Right renal pelvis (tissue), 4 donors: ENCODE results near the gene MYH9. TPM values are rescaled to one million over a fixed set of nuclear protein-coding genes. Genes with fewer than 3 reads are reported as not detected.
A peak's percentile ranks its signal among the peaks of the same experiment; 100 is the strongest.
"Not testable (repeated sequence)": the region's sequence is repeated elsewhere in the genome, so short reads cannot be mapped to it uniquely, and the experiment has no call there.

Experiments used
- DNase-seq, 4 donors: peaks; one replicate each; pipeline ENCODE4 v3.0.0-alpha.2; 2013; ENCODE audit warnings: low read depth in 4 of 4, low spot score in 3 of 4, missing footprints in 1 of 4
- polyA plus RNA-seq, 4 donors: library from polyadenylated mRNA; unstranded; fragments of 120-200 nt; gene quantifications; one replicate each; pipeline ENCODE4 v1.2.1, GENCODE V29; 2013; ENCODE audit not compliant: insufficient read length in 4 of 4

The MYH9 gene
- polyA plus RNA-seq, 4 donors, result 269 to 312 (median 292) TPM

DNA sequence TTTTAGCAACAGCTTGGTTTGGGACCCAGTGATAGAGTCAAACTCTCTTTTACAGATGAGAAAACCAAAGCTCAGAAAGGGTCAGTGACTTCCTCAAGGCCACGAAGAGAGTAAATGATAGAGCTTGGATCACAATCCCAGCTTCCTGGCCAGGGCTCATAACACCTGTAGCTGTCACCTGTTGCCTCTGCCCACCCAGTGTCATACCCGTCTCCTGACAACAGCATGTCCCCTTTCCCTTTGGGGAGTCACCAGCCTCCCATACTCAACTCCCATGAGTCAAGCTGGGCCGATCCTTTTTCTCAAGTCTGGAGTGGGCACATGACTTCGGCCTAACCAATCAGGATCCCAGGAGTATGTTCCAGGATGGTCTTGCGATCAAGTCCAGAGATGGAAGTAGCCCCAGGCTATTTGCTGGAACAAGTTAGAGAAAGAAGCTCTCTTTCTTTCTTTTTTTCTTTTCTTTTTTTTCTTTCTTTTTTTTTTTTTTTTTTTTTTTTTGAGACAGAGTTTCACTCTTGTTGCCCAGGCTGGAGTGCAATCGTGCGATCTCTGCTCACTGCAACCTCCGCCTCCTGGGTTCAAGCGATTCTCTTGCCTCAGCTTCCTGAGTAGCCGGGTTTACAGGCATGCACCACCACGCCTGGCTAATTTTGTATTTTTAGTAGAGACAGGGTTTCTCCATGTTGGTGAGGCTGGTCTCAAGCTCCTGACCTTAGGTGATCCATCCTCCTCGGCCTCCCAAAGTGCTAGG lies 27.8 kb upstream of the MYH9 start:
- DNase-seq, result no peak

DNA sequence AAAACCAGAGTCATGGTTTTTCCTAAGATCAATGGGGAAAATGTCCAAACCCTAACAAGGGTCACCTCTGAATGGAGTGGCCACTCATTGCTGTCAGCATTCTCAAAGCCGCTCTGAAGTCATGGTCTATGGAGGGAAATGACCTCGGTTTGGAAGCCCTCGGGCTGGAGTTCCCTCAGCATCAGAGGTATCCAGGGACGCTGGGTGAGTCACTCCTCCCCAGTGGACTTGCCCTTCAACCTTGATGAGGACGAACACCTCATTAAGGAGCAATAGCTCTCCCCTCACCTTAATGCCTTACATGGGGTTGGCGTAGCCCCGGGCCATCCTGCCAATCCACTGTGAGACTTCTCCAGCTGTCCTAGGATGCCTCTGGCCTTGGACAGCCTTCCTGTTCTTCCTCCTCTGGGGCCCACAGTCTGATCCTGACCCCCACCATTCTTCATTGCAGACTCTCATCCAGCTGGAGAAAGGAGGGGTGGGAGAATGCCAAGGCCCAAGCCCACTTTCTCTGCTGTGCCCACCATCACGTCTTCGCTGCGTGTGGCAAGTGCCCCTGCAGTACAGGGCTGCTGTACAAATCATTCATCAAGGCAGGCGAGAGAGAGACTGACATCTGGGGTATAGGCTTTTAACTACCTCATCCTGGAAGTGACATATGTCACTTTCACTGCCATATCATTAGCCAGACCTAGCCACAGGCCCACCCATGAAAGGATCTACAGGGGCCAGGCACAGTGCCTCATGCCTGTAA lies 25.4 kb upstream of the MYH9 start:
- DNase-seq, result no peak

DNA sequence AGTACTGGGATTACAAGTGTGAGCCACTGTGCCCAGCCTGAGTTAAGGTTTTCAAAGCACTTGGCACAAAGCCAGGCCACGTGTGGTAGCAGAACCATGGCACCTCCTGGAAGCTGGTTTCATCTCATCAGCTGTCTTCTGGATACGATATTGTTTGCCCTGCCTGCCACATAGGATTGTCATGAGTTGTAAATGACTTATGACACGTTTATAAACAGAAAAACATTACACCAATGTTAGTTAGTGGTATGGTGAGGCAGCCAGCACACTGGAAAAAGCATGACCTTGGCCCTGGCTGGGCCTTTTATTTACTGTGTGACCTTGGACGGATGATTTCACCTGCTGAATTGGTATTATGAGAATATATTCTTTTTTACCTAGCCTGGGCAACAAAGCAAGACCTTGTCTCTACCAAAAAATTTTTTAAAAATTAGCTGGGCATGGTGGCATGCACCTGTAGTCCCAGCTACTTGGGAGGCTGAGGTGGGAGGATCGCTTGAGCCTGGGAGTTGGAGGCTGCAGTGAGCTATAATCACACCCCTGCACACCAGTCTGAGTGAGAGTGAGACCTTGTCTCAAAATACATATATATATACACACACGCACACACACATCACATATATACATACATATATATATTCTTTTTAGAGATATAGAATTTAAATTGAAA lies 24.0 kb upstream of the MYH9 start:
- no peak for DNase-seq

- DNase-seq, result peak; percentile 86 to 96 (median 90)
Measured at GRCh38 chr22:36409911-36410756, 22.4 kb upstream of the MYH9 start.

DNA sequence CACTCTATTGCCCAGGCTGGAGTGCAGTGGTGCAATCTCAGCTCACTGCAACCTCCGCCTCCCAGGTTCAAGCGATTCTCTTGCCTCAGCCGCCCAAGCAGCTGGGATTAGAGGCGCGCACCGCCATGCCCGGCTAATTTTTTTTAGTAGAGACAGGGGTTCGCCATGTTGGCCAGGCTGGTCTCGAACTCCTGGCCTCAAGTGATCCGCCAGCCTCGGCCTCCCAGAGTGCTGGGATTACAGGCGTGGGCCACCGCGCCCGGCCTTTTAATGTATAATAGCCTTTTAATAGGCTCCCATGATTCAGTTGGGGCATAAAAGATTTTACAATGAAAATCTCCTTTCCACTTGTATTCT lies 21.8 kb upstream of the MYH9 start:
- DNase-seq, result not testable (repeated sequence)

DNA sequence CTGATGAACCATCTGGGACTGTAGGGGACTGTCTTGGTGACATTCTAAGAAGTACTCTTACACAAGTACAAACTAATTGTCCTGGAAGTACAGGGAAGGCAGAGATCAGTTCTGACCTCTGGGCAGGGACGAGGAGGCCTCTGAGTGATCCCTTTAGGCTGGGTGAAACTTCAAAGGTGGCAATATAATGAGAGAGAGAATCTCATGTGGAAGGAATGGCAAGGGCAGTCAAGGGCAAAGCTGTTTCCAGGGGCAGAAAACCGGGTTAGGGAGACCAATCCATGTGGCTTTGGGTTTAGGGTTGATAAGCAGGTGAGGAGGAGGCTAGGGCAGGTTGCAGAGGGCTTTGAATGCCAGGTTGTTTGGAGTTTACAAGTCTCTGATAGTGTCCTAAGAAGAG lies 21.3 kb upstream of the MYH9 start:
- DNase-seq, result no peak

GRCh38 chr22:36406721-36407120 lies 19.0 kb upstream of the MYH9 start:
- DNase-seq, result no peak

DNA sequence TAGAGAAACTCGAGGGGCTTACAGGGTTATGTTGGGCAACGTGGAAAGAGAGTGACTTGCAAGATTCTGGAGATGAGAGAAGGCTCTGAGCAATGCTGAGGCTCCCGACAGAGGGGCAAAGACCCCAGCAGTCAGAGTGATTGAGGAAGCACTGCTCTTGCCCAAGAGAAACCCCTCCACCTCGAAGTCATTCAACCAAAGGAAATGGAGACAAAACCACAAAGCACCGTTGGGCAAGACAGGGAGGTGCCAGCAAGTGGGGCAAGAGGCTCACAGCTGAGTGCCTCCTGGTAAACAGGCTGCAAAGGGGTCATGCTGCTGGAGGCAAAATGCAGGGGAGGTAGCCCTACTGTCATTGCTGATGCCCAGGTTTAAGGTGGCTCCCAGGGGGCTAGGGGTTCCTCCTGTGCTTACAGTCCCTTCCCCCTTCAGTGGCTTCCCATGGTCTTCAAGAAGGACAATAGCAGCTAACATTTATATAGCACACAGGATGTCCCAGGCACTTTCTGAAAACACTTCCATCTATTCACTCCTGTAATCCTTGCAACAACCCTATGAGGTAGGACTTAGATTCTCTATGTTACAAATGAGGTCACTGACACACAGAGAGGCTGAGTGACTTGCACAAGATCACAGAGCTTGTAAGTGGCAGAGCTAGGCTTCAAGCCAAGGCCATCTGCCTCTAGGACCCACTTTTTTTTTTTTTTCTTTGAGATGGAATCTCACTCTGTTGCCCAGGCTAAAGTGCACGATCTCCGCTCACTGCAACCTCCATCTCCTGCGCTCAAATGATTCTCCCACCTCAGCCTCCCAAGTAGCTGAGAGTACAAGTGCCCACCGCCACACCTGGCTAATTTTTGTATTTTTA lies 18.1 kb upstream of the MYH9 start:
- DNase-seq, result no peak

GRCh38 chr22:36405221-36405661 lies 17.5 kb upstream of the MYH9 start:
- DNase-seq, result no peak

- no peak for DNase-seq
Measured at GRCh38 chr22:36404446-36404845, 16.7 kb upstream of the MYH9 start.

GRCh38 chr22:36399472-36399778 lies 11.7 kb upstream of the MYH9 start:
- no peak for DNase-seq

GRCh38 chr22:36398601-36399471 lies 11.1 kb upstream of the MYH9 start:
- no peak for DNase-seq

- DNase-seq, result no peak
Measured at GRCh38 chr22:36397131-36398093, 9.6 kb upstream of the MYH9 start.

DNA sequence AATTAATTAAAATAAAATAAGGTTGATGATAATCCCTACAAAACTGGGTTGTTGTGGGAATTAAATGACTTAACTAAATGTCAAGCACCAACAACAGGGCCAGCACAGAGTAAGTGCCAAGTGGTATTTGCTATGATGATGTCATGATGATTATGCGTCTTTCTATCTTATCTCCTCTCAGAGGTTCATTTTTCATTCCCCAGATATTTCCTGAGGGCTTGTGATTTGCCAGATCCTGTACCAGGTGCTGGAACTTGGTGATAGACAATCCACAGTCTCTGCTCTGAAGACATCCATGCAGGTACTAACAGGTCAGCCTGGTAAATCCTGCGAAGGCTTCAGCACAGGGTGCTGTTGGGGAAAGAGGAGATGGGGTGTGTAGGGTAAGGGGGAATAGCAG lies 8.1 kb upstream of the MYH9 start:
- no peak for DNase-seq

DNA sequence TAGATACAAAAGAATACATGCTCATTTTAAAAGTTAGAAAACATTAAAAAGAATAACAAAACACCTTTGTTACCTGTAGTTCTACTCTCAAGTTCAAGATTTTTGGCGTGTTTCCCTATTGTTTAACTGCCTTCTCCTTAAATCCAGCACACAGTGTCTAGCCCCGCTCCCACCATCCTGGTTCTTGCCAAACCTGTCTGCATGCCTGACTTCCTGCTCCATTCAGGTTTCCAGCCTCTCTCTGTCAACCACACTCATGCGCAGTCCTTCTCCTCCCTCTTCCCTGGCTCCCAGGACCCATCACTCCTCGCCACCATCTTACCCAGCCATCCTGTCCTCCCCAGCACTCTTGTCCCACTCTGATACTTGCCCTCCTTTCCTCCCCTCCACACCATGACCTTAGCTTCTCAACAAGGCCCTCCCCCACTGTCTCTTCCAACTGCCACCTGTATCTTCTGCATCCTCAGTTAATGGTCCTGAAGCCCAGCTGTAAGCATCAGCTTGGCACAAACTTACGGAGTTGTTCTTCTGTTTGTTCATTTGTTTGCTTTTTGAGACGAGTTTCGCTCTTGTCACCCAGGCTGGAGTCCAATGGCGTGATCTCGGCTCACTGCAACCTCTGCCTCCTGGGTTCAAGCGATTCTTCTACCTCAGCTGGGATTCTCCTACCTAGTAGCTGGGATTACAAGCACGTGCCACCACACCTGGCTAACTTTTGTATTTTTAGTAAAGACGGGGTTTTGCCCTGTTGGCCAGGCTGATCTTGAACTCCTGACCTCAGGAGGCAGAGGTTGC lies 7.5 kb upstream of the MYH9 start:
- no peak for DNase-seq

DNA sequence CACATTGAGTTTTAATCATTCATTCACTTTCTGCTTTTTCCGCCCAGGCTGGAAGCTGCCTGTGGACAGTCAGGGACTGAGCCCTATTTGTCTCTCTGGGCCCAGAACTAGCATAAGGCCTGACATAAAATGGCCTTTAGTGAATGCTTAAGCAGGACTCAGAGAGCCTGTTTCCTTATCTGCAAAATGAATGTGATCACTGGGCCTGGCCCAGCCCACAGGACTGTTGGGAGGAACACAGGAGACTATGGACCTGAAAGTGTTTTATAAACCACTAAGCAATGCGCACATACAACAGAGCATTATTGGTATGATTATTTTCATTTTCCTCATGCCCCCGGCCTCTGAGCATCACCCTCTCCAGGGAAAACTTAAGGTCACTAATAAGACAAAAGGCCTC lies 3.9 kb upstream of the MYH9 start:
- no peak for DNase-seq

GRCh38 chr22:36389122-36389521 lies 1.4 kb upstream of the MYH9 start:
- not testable (repeated sequence) for DNase-seq
